CD14-positive monocyte (primary cell): ENCODE measurements around the gene SCG2. TPM values are rescaled to one million over a fixed set of nuclear protein-coding genes. Genes with fewer than 3 reads are reported as not detected.

Experiments used
- DNase-seq, 3 donors: peaks; one replicate each; pipeline ENCODE4 v3.0.0-alpha.2; 2011 to 2022
- H2AFZ ChIP-seq: 2 replicates; pipeline ENCODE4 v1.6.0; 2012; ENCODE audit warnings: mild to moderate bottlenecking, low read depth, low read length, inconsistent platforms; ENCODE audit not compliant: insufficient read depth, poor library complexity, severe bottlenecking
- H3K27ac ChIP-seq, 2 donors: 1 replicate in 1 of 2; 2 replicates in 1 of 2; pipeline ENCODE4 v1.5.1; 2012 to 2013; ENCODE audit warnings: low read length in 2 of 2, control low read depth in 1 of 2, inconsistent platforms in 1 of 2, low read depth in 1 of 2, mild to moderate bottlenecking in 1 of 2
- H3K27me3 ChIP-seq, 2 donors: one replicate each; pipeline versions ENCODE4 v1.6.0 to v1.6.1; 2011 to 2013; ENCODE audit warnings: low read length in 2 of 2; ENCODE audit not compliant: control insufficient read depth in 2 of 2, insufficient read depth in 2 of 2
- H3K36me3 ChIP-seq, 2 donors: replicated peaks in 1 of 2; 1 replicate in 1 of 2; 2 replicates in 1 of 2; pipeline versions ENCODE4 v1.5.1 to v1.6.1; 2012 to 2013; ENCODE audit warnings: low read length in 2 of 2, control low read depth in 1 of 2, inconsistent platforms in 1 of 2, mild to moderate bottlenecking in 1 of 2; ENCODE audit not compliant: insufficient read depth in 2 of 2, control insufficient read depth in 1 of 2
- H3K4me1 ChIP-seq, 2 donors: 1 replicate in 1 of 2; 2 replicates in 1 of 2; pipeline versions ENCODE4 v1.5.1 to v1.6.1; 2012 to 2013; ENCODE audit warnings: low read length in 2 of 2, control low read depth in 1 of 2, inconsistent platforms in 1 of 2, mild to moderate bottlenecking in 1 of 2, moderate library complexity in 1 of 2; ENCODE audit not compliant: insufficient read depth in 2 of 2, control insufficient read depth in 1 of 2
- H3K4me2 ChIP-seq: replicated peaks from 2 replicates; pipeline ENCODE3; 2012; ENCODE audit warnings: low read length, moderate library complexity, mild to moderate bottlenecking; ENCODE audit not compliant: poor library complexity, severe bottlenecking; ENCODE audit errors: extremely low read depth
- H3K4me3 ChIP-seq, 3 experiments: fragments of 200-600 bp in 1 of 3; sonication (generic) in 1 of 3; replicated peaks in 1 of 3; 1 replicate in 2 of 3; 2 replicates in 1 of 3; pipeline ENCODE4 v1.5.1; 2011 to 2013; ENCODE audit warnings: low read length in 3 of 3, mild to moderate bottlenecking in 3 of 3, control low read depth in 2 of 3, low read depth in 2 of 3, inconsistent platforms in 1 of 3, moderate library complexity in 1 of 3
- H3K79me2 ChIP-seq: 2 replicates; pipeline ENCODE4 v1.6.0; 2012; ENCODE audit warnings: mild to moderate bottlenecking, control low read depth, inconsistent platforms, low read length, moderate library complexity; ENCODE audit not compliant: insufficient read depth
- H3K9ac ChIP-seq: 2 replicates; pipeline ENCODE4 v1.6.0; 2017; ENCODE audit warnings: low read length, mild to moderate bottlenecking; ENCODE audit not compliant: insufficient read depth, poor library complexity, severe bottlenecking
- H3K9me3 ChIP-seq, 2 donors: replicated peaks in 1 of 2; 1 replicate in 1 of 2; 2 replicates in 1 of 2; pipeline versions ENCODE4 v1.5.1 to v1.6.1; 2012 to 2013; ENCODE audit warnings: low read length in 2 of 2, control low read depth in 1 of 2; ENCODE audit not compliant: control insufficient read depth in 1 of 2, insufficient read depth in 1 of 2
- H4K20me1 ChIP-seq: 2 replicates; pipeline ENCODE4 v1.6.0; 2012; ENCODE audit warnings: mild to moderate bottlenecking, low read length, control low read depth, moderate library complexity; ENCODE audit not compliant: insufficient read depth
- H3K27ac Mint-ChIP-seq, 7 donors: one replicate each; pipeline ENCODE4 v1.8.0; 2020; ENCODE audit warnings: mild to moderate bottlenecking in 7 of 7, mixed read lengths in 7 of 7, moderate library complexity in 6 of 7, inconsistent platforms in 2 of 7
- H3K27me3 Mint-ChIP-seq, 3 donors: one replicate each; pipeline ENCODE4 v1.8.0; 2021 to 2022; ENCODE audit warnings: low read depth in 3 of 3, mild to moderate bottlenecking in 3 of 3, mixed read lengths in 3 of 3, moderate library complexity in 3 of 3, inconsistent platforms in 1 of 3
- H3K36me3 Mint-ChIP-seq, 2 donors: one replicate each; pipeline ENCODE4 v1.8.0; 2020; ENCODE audit warnings: mixed read lengths in 2 of 2, inconsistent platforms in 1 of 2, mild to moderate bottlenecking in 1 of 2
- H3K4me1 Mint-ChIP-seq: one replicate; pipeline ENCODE4 v1.8.0; 2020; ENCODE audit warnings: mild to moderate bottlenecking, mixed read lengths
- H3K4me3 Mint-ChIP-seq, 2 donors: one replicate each; pipeline ENCODE4 v1.8.0; 2020; ENCODE audit warnings: mild to moderate bottlenecking in 2 of 2, mixed read lengths in 2 of 2, moderate library complexity in 1 of 2
- H3K9me3 Mint-ChIP-seq, 7 donors: one replicate each; pipeline ENCODE4 v1.8.0; 2020 to 2022; ENCODE audit warnings: mixed read lengths in 7 of 7, mild to moderate bottlenecking in 6 of 7, moderate library complexity in 6 of 7, inconsistent platforms in 2 of 7
- CTCF ChIP-seq: fragments of 200-600 bp; IDR thresholded peaks from one replicate; pipeline ENCODE4 v1.8.0; 2022; ENCODE audit warnings: antibody characterized with exemption, mild to moderate bottlenecking
- WGBS: methylation state at CpG from one replicate; pipeline ENCODE4 v1.1.5; 2013; ENCODE audit warnings: missing lambda C conversion rate; ENCODE audit not compliant: insufficient coverage; 5-methylcytosine and 5-hydroxymethylcytosine counted together
- intact Hi-C, 2 donors: fragments of 100-400 bp; cut with micrococcal nuclease; formaldehyde crosslinking; loops; one replicate each; pipeline versions ENCODE4 v1.15.0 to v1.15.1; 2023
- polyA plus RNA-seq, 3 donors: library from polyadenylated mRNA; depleted of rRNA in 1 of 3; unstranded in 2 of 3; stranded (reverse) in 1 of 3; fragments of 300-500 nt in 2 of 3; fragments of >200 nt in 1 of 3; fragmentation: Illumina TruSeq in 2 of 3; gene quantifications; 1 replicate in 2 of 3; 2 replicates in 1 of 3; pipeline ENCODE4 v1.2.3, GENCODE V29; 2012 to 2021

SCG2 gene
- polyA plus RNA-seq, 3 donors, result not detected

- Histone ChIP-seq H4K20me1 (no peaks in the 10 kb centered on the region), H3K4me3 (no peak overlapping the region), H3K9ac (no peak overlapping the region), H3K4me1 (no peaks in the 10 kb centered on the region), H3K4me2 (no peak overlapping the region), H2AFZ (no peak overlapping the region), H3K79me2 (no peaks in the 10 kb centered on the region), H3K9me3 (no peaks in the 10 kb centered on the region), H3K36me3 (no peaks in the 10 kb centered on the region), H3K27me3 (peaks cover 3% of the 10 kb centered on the region in 2 donors), H3K27ac (no peak overlapping the region)
- H3K36me3 Mint-ChIP-seq, result no peaks in the 10 kb centered on the region
- intact Hi-C loops, result no loop called here
- H3K4me3 Mint-ChIP-seq, result no peak overlapping the region
- no peak for TF ChIP-seq CTCF
- no peak for DNase-seq
- no CpG with 5 or more reads among the region's 1 CpG for WGBS
- no peaks in the 10 kb centered on the region for H3K4me1 Mint-ChIP-seq
- H3K9me3 Mint-ChIP-seq, result peaks cover 0 to 3% (median 0%) of the 10 kb centered on the region in 7 donors
- H3K27me3 Mint-ChIP-seq, result peaks cover 4 to 18% (median 14%) of the 10 kb centered on the region in 3 donors
- H3K27ac Mint-ChIP-seq, result no peak overlapping the region
Measured at GRCh38 chr2:223606946-223607345, 4.8 kb upstream of the SCG2 start.

- Histone ChIP-seq H3K9ac (no peak overlapping the region), H3K4me2 (no peak overlapping the region), H3K27ac (no peak overlapping the region), H4K20me1 (no peaks in the 10 kb centered on the region), H3K36me3 (no peaks in the 10 kb centered on the region), H2AFZ (no peak overlapping the region), H3K79me2 (no peaks in the 10 kb centered on the region), H3K9me3 (no peaks in the 10 kb centered on the region), H3K4me1 (no peaks in the 10 kb centered on the region), H3K4me3 (no peak overlapping the region), H3K27me3 (peaks cover 0 to 5% of the 10 kb centered on the region in 2 donors)
- 100% methylated on average over 1 of the region's 2 CpGs for WGBS
- no peak for DNase-seq
- no peaks in the 10 kb centered on the region for H3K36me3 Mint-ChIP-seq
- H3K4me1 Mint-ChIP-seq, result no peaks in the 10 kb centered on the region
- TF ChIP-seq CTCF, result no peak
- H3K27ac Mint-ChIP-seq, result no peak overlapping the region
- no peaks in the 10 kb centered on the region for H3K9me3 Mint-ChIP-seq
- peaks cover 1 to 14% (median 7%) of the 10 kb centered on the region in 3 donors for H3K27me3 Mint-ChIP-seq
- intact Hi-C loops, result no loop called here
- H3K4me3 Mint-ChIP-seq, result no peak overlapping the region
Measured at GRCh38 chr2:223604231-223604630, 2.1 kb upstream of the SCG2 start.
